Body of pancreas (tissue), 4 donors: ENCODE results near the gene HOXB3.

Source experiments
- CTCF ChIP-seq, 7 experiments: fragments of 450-650 bp in 4 of 7; fragments of 200-600 bp in 3 of 7; sonication (generic) in 3 of 7; IDR thresholded peaks; one replicate each; pipeline ENCODE4 v1.5.1; 2016 to 2019; ENCODE audit warnings: antibody characterized with exemption in 7 of 7
- POLR2A ChIP-seq, 3 donors: fragments of 450-650 bp; IDR thresholded peaks; one replicate each; pipeline ENCODE4 v1.6.1; 2016; ENCODE audit warnings: antibody characterized with exemption in 3 of 3, mild to moderate bottlenecking in 2 of 3

DNA sequence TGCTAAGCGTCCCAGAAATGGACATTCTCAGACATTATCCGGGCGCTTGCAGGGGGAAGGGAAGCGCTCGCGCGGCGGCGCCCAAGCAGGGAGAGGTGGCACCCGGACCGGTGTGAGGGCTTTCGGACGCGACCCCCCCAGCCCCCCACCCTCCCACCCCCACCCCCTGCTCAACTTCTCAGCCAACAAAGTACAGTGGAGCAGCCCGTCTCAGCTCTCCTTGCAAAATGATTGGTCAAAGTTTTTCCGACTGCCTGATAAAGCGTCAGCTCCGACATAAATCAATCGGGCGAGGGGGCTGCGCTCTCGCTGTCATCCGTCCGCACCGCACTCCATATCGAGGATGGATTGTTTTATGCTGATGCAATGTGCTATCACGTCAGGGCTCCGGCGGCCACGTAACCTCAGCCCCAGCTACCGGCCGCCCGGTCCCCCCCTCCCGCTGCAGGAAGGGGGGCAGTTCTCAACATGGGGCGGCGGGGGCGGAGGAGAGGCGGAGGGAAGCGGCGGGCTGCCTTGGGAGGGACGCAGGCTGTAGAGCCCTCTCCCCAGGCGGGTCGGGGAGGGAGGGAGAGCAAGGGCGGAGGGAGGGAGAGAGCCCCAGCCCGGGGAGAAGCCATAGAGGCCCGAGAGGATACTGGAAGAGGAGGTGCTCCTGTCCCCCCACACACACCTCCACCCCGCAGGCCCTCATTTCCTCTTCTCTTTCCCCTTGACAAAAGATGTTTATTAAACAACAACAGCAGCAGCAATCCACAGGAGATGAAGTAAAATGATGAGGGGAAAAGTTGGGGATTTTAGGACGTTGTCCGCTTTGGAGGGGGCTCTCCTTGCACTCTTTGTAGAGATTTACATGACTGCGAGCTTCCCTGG lies 36.4 kb upstream of the HOXB3 start, which contains the start of gene HOXB9:
- TF ChIP-seq CTCF (IDR thresholded peaks at IDR 0.05) (no peak), POLR2A (IDR thresholded peaks at IDR 0.05) (no peak)
